HG02970 (cell line): ENCODE results near the gene DCLK3.

Experiments used
- ATAC-seq: cut with Tn5 transposase; IDR thresholded peaks from one replicate; pipeline ENCODE4 v1.9.1; 2021; ENCODE audit warnings: mild to moderate bottlenecking, moderate library complexity, moderate number of reproducible peaks; ENCODE audit not compliant: unreplicated experiment, low FRiP score

Gene DCLK3

DNA sequence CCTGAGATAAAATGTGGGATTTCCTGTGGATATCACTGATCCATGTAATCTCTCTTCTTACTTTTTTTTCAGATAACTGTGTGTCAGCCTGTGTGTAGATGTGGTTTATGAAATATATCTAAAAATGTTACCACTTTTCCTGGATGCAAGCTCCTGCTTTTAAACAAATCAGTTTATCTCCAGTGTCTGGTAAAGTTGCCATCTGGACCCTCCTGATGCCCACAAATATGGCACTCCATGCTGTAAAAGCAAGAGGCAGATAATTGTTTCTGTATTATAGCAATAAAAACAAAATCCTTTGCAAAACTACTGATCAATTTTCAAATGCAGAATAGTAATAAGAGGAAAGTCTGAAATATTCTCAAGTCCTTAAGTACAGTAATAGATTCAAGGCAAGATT lies 7.6 kb upstream of the DCLK3 start:
- ATAC-seq = no peak

DNA sequence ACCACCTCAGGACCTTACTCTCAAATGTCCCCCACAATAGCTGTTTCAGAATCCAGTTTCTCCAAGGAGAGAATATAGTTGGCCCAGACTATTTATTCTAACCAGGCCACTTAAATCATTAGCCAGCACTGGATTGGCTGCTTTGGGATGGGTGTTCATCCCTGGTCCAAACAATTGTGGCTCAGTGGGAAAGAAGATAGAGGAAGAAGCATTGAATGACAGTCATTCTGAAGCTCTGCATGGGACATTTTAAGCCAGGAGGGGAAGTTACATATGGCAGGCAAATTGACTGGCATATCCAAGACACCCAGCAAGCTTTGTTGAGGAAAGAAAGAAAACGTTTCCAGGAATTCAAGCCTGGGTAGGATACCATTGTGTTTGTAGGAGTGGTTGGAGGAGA lies 5.6 kb upstream of the DCLK3 start:
- no peak for ATAC-seq

DNA sequence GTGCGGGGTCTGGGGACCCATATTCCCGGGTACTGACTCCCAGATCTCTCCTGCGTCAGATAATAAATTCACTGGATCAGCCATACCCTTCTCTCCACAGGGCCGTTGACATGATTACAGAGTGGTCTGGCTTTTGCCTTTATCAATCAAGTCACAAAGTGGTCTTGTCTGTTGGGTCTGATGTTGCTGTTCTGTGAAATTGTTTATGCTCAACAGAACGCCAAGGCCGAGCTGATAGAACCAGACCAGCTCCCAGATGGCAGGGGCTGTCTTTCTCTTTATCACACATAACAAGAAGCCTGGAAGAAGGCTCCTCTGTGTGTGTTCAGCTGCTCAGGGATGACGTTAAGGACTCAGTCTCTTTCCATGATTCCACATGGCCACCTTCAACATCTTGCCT lies 751 bp upstream of the DCLK3 start:
- ATAC-seq = no peak

DNA sequence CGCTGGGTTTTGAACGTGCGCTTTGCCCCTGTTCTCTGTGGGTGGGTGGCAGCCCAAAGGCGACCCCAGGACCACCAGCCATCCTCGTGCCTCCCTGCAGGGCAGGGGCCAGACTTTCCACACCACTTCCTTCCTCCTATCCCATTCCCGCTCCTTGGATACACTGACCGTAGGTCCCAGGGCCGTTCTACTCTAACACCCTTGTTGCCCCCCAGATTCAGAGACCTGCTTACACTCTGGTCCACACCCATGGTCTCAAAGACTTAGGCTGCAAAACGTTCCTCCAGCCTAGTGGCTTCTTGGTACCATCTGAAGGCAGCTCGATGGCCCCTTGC lies 318 bp upstream of the DCLK3 start:
- ATAC-seq = no peak

DNA sequence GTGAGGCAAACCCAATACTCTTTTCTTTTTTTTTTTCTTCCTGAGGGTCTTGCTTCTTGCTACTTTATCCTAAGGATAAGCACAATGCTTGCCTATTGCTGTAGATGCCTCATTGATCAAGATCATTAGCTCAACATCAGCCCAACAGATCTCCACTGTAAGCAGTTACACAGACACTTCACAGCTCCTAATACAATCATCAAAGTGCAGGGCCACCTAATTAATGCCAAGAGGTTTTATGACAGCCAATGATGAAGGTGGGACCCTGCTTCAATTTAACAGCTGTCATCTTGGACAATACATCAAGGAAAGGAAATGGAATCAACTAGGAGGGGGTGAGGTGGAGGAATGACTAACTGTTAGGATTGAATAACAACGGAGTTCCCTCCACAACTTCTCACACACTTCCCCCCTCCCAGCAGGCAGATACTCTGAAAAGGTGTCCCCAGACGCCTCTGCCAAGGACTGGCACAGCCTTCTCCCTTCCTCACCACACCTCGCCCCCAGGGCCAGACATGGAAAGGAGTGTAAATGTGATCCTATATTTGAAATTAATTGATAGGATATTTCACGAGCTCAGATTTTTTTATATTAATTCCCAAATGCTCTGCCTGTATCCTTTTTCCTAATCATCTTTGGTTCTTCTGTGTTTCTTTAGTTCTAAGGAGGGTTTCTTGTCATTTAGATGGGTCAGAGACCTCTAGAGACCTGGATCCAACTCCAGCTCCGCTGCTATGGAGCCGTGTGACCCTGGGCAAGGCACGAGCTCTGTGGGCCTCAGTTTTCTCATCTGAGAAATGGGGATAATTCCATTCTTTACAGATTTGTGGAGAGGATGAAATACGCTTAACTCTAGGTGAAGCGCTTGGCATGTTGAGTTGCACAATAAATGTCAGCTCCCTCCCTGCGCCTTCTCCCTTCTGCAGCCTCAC lies 1.2 kb downstream of the DCLK3 start:
- no peak for ATAC-seq

- ATAC-seq = no peak
Observed at GRCh38 chr3:36761779-36762178, 2.6 kb downstream of the DCLK3 start.

GRCh38 chr3:36756269-36756668 lies 8.1 kb downstream of the DCLK3 start:
- ATAC-seq = no peak

- ATAC-seq = no peak
Observed at GRCh38 chr3:36751326-36751725, 13.0 kb downstream of the DCLK3 start.

GRCh38 chr3:36750737-36751136 lies 13.6 kb downstream of the DCLK3 start:
- ATAC-seq = no peak

- no peak for ATAC-seq
Observed at GRCh38 chr3:36744763-36745162, 19.6 kb downstream of the DCLK3 start.

DNA sequence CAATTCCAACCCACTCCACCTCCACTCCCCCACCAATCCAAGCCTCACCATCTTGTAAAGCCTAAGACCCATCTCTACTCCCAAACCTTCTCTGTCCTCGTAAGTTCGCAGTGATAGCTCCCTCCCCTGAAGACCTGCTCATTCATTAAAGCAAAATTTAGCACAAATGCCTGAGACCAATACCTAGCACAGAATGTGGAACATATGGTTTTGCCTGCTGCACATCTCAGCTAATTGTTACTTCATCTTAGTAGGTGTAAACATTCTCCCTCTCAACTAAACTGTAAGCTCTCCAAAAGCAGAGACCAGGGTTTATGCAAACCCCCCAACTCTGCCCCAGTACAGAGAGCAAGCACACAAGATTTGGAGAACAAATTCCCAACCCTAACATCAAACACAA lies 20.5 kb downstream of the DCLK3 start:
- ATAC-seq = no peak

DNA sequence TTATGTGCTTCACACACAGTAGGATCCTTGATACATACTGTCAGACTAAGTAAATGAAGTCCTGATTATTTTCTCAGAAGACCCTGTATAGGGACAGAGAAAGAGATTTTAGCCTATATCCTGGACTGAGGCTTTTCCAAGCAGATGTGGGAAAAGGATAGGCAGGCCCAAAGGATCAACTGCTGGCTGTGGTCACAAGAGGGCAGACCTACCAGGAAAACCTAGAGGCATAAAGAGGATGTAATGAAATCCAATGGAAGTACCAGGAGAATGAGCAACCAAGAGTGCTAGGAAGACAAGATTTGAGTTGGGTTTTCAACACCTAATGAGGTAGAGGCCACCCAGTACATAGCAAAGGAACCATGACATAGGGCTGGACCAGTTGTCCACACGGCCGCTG lies 23.1 kb downstream of the DCLK3 start:
- ATAC-seq = no peak

DNA sequence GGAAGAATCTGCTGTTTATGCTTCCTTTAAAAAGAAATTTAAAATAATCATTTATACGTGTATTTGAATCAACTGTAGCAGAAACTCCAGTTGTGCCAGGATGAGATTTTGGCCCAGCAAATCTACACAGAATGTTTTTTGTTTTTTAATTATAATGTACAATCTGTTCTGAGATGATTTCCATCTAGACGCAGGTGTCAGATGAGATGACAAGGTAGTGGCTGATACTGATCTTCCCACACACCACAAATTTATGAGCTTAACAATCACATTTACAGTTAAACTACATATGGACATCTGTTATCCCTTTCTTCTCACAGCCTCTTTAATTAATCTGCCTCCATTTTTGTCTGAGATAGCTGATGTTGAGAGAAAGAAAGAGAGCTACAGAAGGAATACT lies 23.6 kb downstream of the DCLK3 start:
- ATAC-seq = no peak

GRCh38 chr3:36738702-36739101 lies 25.7 kb downstream of the DCLK3 start:
- no peak for ATAC-seq

DNA sequence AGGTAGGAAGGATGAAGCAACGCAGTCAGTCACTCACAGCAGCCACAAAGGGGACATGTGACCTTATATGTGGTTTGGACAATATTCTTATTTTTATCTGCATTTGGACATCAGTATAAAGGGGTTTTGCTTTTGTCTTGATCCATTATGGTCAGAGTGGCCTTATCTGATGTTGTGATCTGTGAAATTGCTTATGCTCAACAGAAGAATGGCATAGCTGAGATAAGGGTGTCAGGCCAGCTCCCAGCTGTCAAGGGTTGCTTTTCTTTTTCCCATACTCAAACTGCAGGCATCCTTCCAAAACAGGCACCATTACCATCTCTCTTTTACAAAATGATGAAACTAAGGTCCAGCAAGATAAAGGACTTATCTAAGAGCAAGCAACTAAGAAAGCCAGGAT lies 28.1 kb downstream of the DCLK3 start:
- no peak for ATAC-seq

DNA sequence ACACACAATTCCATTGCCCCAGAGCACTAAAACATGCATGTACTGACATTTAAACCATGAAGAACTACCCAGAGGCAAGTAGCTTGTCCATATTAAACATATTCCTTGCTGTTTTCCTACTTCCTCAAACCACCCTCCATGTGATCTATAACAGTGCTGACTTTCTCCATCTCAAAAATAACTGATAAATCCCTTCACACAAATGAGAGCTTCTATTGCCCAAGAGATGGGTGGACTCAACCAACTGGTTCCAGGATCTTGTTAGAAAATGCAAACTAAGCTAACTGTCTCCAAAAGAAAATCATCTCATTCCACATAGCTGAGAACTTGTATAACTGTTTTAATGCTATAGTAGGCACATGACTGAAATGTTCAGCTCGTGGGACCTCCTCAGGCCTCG lies 29.6 kb downstream of the DCLK3 start:
- ATAC-seq = no peak

DNA sequence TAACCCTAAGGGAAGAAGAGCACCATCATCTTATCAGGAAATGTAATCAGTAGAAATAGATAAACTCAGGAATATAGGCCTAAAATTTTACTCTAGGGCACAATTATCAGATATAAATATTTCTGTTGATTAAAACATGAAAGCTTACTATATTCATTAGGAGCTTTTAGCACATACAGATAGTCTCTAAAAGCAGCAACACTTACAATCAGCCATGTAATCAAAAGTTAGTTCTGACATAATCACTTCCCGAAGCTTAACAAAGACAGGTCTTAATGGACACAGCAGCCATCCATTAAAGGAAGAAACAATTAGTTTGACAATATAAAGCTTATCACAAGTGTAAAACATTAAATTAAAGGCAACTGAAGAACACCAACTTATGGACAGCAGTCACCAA lies 30.6 kb downstream of the DCLK3 start:
- ATAC-seq = no peak

DNA sequence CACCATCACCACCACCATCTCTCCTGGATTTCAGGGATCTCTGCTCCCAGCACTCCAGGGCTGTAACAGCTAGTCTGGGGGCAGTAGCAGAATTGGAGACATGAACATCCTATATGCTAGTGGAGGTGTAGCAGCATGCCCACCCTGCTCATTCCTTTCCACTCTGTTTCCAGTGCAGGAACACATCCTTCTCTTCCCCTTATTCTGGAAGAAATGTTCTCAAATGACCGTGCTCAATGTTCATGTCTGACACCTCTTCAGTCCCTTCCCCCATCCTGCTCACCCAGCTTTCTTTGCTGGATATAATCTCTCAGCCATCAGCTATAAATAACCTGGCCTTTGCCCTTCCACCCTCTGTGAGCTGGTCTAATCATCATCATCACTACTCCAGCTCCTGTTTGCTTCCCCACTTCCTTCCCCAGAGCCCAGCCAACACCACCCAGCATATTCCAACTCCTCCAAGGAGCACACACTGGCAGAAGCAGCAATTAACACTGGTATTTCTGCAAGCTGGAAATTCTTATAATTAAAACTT lies 31.1 kb downstream of the DCLK3 start:
- ATAC-seq = no peak

GRCh38 chr3:36730966-36731365 lies 33.4 kb downstream of the DCLK3 start:
- ATAC-seq = no peak

GRCh38 chr3:36729204-36730056 lies 34.9 kb downstream of the DCLK3 start:
- no peak for ATAC-seq

DNA sequence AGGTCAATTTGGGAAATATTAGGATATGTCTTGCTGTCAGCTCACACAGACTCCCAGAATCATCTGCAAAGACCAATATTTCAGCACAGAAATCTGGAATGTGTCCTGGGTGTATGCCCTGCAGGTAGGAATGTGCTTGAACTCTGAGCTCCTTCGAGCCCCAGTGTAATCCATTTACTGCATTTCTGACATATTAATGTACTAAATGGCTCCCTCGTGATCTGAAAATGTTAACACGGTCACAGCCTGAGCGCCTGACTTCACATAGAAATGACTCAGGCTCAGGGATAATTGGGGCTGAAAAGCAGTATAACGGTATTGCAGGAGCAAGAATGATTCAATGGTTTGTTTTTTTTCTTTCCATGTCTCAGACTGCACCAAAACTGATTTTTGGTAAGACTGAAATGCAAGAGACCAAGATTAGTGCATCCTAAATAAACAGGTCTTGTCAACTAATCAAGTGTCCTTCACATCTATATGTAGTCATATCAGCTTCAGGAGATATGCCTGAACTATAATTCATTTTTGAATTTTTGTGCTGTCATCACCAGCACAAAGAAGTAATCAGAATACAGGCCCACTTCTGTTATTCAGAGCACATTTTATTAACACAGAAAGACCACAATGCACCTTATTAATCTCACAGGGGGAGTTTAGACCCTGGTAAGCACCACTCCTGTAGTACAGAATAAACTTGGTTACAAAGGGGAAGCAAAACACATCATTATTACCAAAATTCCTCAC lies 49.8 kb downstream of the DCLK3 start:
- no peak for ATAC-seq
